A549 treated with Mapracorat at 1 μM for 4 hours (cell line): Measurements from ENCODE around the gene BRD1. TPM values are rescaled to one million over a fixed set of nuclear protein-coding genes. Genes with fewer than 3 reads are reported as not detected.

ENCODE experiments used
- total RNA-seq: library from RNA; stranded (reverse); fragments of 200-300 nt; extraction: Qiagen RNA extraction; gene quantifications from 5 replicates; pipeline ENCODE4 v1.2.3, GENCODE V29; 2022

Gene BRD1
- total RNA-seq, result 12.0 to 16.0 TPM (median 15.0 TPM) in 5 replicates

DNA sequence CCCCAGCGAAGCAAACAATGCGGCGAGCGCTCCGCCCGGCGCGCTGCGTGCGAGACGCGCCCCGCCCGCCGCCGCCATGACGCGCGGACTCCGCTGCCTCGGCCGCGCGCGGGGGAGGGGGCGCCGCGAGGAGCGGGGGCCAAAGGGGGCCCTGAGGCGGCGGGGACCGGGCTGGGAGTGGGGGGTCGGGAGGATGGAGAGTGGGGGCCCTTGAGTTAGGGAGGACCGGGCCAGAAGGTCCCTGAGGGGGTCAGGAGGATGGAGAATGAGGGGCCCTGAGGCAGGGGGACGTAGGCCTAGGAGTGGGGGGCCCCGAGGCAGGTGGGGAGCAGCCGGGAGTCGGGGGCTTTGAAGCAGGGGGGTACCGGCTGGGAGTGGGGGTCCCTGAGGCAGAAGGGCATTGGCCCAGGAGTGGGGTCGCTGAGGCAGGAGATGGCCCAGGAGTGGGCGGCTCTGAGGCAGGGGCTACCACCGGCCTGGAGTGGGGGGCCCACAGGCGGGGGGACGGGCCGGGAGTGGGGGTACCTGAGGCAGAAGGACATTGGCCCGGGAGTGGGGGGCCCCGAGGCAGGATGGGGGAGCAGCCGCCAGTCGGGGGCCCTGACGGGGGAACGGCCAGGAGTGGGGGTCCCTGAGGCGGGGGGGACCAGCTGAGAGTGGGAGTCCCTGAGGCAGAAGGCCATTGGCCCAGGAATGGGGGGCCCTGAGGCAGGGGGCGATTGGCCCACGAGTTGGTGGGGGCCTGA is at the start of gene BRD1:
TSS of gene BRD1 (minus strand) at position 21 of the 746 bp plus-strand sequence. CDS start 3,556 bp downstream, outside the sequence.

DNA sequence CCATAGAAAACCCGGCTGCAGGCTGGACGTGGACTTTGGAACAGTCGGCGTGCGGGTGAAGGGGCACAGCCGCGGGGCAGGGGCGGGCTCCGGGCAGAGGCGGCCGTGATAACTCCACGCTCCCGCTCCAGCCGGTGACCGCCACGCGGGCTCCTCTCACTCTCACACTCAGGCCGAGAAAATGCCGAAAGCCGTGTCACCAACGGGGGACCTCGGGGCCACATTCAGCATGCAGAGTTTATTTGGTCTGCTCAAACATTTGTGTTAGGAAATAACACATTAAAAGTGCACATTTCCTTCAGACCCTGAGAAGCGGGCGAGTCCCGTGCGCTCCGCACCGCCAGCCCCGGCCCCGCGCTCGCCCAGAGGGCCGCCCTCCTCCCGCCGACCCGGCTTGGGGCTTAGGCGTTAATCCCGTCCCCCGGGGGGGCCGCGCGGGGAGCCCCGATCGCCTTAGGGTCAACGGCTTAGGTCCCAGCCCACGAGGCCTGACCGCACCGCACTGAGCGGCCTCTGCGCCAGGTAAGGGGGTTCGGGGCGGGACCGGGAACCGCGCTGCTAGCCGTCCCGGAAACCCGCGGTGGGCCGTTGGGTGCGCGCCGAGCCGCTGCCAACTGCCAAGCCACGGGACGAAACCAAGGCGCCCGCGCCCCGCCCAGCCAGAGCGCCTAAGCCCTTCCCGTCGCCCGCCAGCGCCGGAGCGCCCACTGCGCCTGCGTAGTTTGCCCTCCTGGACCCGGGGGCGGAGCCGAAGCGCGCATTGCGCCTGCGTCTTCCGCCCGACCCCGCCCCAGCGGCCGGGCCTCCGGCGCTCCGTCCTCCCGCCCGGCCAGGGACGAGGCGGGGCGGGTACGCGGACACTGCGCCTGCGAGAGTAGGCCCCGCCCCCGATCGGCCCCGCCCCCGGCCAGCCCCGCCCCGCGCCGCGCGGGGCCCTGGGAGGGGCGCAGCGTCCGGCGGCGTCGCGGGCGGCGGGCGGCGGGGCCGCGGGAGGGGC is 25.5 kb upstream of the BRD1 start, which contains the start of gene ZBED4:
TSS of gene ZBED4 (plus strand) at position 947 of the 997 bp plus-strand sequence. CDS start 29,819 bp downstream, outside the sequence.

Other genes starting within 250 kb of the BRD1 start
- gene ZBED4, start 26.0 kb upstream of the BRD1 start, total RNA-seq, result 9.8 to 12.8 TPM (median 11.3 TPM) in 5 replicates
- gene ALG12, start 90.6 kb upstream of the BRD1 start, total RNA-seq, result 6.0 to 13.7 TPM (median 11.4 TPM) in 5 replicates
- gene CRELD2, start 90.8 kb upstream of the BRD1 start, total RNA-seq, result 21.1 to 32.6 TPM (median 27.6 TPM) in 5 replicates
- gene PIM3, start 132.9 kb upstream of the BRD1 start, total RNA-seq, result 36.1 to 78.7 TPM (median 74.6 TPM) in 5 replicates
- 0.04 to 0.06 TPM (median 0.05 TPM) in 5 replicates for gene IL17REL, start 184.9 kb upstream of the BRD1 start, total RNA-seq
- gene TTLL8, start 230.4 kb upstream of the BRD1 start, total RNA-seq, result not detected in 5 replicates